GM10847 (cell line): ENCODE results near the gene NEK8.

Experiments
- POLR2A ChIP-seq: IDR thresholded peaks from 2 replicates; pipeline ENCODE4 v1.6.1; 2011; ENCODE audit not compliant: insufficient read length; ENCODE audit errors: extremely low read depth

NEK8 gene

DNA sequence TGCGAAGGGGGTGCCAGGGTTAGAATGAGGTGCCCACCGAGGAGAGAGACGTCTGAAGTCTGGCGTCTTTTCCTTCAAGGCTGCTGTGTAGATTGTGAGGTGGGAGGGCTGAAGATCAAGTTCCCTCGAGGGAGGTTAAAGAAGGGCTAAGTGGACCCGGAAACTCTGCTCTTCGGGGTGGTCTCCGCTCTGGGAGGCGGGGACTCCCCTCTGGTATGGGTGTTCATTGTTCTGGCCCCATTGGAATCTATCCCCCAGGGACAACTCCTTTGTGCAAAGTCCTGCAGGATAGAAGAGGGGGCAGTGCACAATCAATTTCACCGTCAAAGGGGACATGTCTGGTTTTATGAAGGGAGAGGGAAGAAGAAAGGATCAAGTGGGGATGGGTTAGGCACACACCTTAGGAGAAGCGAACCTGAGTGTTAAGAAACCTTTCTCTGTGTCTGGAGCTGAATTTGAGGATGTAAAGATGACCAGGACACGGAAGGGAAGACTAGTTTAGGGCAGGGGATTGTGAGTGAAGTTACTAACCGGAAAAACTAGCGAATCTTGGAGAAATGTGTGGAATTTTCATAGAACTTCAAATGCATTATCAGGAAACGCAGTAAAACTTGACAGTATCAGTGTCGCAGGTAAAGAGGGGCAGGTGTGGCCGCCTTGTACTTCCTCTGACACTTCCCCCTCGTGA, 10.1 kb upstream of the NEK8 start:
- TF ChIP-seq POLR2A = no peak

DNA sequence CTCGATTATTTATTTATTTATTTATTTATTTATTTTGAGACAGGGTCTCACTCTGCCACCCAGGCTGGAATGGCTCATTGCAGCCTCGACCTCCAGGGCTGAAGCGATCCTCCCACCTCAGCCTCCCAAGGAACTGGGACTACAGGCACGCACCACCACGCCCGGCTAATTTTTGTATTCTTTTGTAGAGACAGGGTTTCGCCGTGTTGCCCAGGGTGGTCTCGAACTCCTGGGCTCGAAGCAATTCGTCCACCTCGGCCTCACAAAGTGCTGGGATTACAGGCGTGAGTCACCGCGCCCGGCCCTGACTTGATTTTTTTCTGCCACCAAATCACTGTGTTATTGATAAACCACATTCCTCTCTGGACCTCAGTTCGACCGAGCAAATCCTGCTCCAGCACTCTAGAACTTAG, 9.6 kb upstream of the NEK8 start:
- TF ChIP-seq POLR2A = no peak

DNA sequence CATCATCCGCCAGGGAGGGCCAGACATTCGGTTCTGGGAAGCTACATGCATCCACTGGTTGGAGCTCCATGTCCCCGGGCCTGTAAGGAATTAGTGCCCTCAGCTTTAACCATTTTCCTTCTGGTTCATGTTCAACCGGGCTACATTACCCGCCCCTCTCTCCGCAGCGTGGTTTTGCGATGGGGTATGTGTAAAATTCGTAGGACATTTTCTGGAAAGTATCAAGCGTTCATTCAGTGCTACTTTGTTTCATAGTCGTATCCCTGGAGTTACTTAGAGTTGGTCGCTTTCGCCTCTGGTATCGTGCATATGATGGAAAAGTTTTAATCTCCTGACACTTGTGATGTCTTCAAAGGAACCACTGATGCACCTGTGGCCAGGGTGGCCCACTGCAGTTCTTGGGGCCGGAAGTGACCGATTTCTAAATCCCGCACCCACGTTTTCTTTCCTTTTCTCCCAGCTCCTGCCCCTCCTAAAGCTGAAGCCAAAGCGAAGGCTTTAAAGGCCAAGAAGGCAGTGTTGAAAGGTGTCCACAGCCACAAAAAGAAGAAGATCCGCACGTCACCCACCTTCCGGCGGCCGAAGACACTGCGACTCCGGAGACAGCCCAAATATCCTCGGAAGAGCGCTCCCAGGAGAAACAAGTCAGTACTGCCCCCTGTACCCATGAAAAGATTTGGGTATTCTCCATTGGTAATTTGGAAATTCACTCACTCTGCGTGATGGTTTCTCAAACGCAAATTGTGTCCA, 8.2 kb upstream of the NEK8 start:
- no peak for TF ChIP-seq POLR2A

DNA sequence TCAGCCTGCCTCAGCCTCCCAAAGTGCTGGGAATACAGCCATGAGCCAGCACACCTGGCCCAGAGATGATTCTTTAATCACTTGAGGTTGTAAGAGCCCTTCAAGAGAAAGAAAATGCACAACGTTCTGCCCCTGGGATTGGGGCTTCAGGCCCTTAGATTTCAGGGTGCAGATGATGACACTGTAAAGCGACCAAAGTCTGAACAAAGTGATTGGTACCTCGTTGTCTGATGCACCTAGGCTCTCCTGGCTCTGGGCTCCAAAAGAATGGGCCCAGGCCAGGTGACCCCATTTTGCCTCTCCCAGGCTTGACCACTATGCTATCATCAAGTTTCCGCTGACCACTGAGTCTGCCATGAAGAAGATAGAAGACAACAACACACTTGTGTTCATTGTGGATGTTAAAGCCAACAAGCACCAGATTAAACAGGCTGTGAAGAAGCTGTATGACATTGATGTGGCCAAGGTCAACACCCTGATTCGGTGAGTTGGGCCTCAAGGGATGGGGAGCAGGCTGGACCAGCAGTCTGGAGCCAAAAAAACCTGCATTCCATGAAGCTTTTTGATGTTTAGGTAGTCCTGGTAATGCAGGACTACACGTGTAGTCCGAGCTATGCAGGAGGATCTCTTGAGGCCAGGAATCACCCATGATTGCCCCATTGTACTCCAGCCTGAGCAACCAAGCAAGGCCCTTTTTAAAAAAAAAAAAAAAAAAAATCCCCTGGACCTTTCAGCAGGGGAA, 6.0 kb upstream of the NEK8 start:
- no peak for TF ChIP-seq POLR2A

DNA sequence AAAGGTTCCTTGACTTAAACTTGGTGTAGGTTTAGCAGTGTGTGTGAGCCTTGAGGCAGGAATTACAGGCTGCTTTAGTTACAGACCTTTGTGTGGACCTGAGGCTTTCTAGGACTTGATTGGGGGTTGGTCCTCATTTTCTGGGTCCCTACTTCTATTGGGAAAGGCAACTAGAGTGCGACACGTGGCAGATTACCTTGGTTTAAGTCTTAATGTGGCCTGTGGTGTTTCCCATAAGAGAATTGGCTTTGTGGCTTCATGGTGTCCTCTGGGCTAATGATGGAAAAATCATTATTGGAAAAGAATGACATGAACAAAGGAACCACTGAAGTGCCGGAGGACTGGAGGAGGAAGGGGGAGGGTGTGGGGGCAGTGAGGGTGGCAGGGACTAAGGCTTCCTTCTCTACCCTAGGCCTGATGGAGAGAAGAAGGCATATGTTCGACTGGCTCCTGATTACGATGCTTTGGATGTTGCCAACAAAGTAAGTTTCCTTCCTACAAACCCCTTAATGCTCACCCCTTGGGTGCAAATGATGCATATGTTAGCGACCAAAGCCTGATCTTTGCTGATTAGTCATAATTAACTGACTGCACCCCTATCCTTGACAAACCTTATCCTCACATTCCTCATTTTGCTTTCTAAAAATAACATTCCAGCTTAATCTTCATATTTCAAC, 5.3 kb upstream of the NEK8 start:
- TF ChIP-seq POLR2A = no peak

DNA sequence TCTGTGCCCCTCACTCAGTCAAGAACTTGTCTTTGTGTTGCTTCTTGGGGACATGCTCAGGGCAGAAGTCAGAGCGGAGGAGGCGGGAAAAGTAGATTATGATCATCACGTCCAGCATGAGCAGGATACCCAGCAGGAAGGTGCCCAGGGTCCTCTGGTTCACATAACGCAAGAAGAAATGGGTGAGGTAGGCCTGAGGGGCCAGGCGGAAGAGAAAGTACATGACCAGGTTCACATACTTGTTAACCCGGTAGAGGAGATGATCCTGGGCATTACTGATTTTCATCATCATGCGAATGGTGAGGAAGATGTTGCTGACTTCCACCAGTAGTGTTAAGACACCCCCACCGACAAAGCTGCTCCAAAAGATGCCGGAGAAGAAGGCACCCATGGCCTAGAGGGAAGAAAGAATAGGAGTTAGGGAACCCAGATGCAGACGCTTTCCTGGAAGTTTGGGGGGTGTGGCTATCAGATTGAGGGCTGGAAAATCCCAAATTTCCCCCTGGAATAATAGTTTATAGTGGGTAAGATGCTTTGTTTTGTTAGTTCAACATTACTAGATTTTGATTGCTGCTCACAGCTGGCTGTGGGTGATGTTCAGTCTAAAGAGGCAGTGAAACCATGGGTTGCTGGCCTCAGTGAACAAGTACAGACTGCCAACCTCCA, 4.0 kb upstream of the NEK8 start:
- no peak for TF ChIP-seq POLR2A

DNA sequence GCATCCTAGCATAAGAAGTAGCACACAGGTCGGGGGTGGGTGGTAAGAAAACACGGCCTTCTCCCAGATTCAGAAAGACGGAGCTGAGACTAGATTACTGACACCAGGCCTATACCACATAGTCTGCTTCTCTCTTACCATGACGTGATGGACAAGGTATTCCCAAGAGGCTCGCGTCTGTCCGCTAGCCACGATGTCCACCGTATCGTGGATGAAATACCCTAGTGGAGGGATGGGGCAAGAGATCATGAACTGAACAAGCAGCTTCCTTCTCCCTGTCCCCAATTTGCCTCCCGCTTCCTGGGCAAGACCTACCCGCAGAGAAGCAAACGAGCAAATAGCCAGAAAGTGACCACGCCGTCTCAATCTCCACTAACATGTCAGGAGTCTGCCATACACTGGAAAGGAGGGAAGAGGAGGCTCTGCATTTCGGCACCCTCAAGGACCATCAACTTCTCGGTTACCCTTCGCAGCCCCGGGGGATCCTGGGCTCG, 3.4 kb upstream of the NEK8 start:
- TF ChIP-seq POLR2A = no peak

DNA sequence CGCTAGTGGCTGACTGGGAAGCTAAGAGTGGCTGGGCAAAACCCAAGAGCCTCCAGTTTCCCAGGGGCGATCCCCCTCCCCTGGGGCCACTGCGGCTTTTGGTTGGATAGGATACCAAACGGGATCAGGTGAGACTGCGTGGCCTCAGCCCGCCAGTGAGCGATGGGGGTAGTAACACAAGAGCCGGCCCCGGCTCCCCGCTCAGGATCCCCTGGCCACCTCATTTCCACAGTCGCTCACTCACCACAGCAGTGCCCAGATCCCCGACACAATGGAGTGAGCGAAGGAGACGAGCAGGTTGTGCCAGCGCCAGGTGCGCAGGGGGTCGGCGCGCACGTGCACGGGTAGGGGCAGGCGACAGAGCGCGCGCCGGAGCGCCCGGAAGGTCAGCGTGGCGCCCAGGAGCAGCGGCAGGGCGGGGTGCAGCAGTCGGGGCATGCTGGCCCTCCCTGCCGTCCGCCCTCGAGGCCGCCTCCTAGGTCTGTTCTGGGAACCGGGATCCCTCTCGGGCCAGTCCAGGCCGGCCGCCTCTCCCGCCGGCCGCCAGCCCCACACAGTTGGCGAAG, 2.8 kb upstream of the NEK8 start:
- TF ChIP-seq POLR2A = peak; percentile 24

DNA sequence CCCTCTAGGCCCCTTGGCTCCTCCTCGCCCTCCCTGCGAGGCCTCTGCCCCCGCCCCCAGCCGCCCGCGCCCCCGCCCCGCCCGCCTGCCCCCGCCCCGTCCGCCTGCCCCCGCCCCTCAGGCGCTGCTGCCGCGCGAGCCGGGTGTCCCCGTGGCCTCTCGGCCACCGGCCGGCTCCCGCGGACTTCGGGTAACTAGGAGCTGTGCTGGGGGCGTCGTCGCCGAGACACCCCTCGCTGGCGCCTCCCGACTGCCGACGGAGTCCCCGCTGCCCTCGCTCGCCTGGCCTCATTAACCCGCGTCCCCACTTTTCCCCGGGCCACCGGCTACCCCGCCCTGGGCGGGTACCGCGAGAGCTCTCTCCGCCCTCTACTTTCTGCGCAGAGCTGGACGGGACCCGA, 2.4 kb upstream of the NEK8 start, which contains the start of gene TLCD1:
Gene TLCD1, minus strand, starts transcription at position 8 of the 401 bp plus-strand sequence. CDS start 136 bp downstream, outside the sequence.
- no peak for TF ChIP-seq POLR2A

DNA sequence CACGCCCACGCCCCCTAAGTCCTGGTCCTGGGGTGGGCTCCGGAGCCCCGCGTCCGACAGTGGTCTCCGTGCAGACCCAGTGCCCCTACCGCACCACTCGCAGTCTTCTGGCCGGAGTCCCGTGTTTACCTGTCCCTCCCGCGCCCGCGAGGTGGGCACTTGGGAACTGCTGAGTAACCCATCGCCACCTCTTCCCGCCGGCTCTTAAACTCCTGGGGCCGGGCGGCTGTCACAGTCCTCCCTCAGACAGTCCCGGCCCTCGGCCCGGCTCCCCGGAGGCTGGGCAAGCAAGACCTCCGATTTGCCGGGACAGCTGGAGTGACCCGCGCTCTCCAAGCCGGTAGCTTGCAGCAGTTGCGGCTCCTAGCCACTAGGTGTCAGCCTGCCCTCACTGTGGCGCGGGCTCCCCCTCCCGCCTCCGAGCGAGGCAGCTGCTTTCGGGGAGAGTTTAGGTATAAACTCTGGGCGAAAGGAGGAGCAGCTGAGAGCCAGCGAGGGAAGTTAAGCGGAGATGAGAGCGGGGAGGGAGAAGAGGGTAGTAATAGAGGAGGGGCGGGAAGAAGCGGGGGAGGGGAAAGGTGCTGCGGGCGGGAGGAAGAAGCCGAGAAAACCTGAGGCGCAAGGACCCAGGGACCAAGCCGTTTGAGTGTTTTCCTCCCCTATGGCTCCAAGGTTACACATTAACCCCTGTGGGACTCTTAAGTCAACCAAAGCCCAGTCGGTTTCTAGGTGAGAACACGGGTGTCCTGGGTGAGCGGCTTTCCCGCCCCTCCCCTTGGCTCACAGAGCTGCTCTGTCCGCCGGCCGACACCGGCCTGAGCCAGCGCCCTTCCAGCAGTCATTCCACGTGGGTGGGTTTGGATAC, 1.7 kb upstream of the NEK8 start:
- TF ChIP-seq POLR2A = peak; percentile 48

DNA sequence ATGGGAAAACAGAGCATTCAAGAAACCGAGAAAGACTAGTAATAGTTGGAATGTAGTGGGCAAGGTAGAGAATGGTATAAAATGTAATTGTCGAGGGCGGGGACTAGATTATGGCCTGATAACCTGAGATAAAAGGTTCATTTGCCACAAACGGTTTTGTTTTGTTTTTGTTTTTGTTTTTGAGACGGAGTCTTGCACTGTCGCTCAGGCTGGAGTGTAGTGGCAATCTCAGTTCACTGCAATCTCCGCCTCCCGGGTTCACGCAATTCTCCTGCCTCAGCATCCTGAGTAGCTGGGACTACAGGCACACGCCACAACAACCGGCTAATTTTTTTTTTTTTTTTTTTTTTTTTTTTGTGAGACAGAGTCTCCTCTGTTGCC, 1.4 kb downstream of the NEK8 start:
- no peak for TF ChIP-seq POLR2A

DNA sequence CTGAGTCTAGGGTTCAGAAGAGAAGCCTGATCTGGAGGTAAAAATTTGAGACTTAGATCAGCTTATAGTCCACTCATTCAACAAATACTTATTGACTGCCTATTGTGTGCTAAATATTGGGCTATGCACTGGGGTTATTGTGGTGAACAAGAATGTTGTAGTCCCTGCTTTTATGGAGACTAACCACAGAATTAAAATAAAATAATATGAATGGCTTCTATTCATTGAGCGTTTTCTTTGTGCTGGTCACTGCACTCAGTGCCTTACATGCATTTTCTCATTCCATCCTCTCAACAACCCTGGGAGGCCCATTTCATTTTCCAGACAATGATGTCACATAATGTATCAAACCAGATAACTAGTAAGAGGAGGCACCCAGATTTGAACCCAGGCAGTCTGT, 4.8 kb downstream of the NEK8 start:
- TF ChIP-seq POLR2A = no peak

DNA sequence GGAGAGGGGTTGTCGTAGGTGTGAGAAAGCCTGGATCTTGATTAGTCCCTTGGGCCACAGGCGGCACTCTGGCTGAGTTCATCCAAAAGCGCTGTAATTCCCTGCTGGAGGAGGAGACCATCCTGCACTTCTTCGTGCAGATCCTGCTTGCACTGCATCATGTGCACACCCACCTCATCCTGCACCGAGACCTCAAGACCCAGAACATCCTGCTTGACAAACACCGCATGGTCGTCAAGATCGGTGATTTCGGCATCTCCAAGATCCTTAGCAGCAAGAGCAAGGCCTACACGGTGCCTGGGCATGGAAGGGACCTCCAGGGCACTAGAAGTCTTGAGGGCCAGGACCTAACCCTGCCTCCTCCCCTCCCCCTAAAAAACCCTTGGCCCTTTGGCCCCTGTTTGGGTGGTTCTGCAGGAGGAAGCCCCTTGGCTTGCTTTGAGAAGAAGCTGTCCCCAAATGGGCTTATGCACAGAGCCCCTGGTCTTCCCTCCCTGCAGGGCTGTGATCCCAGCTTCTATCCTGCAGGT, 6.2 kb downstream of the NEK8 start:
- no peak for TF ChIP-seq POLR2A

DNA sequence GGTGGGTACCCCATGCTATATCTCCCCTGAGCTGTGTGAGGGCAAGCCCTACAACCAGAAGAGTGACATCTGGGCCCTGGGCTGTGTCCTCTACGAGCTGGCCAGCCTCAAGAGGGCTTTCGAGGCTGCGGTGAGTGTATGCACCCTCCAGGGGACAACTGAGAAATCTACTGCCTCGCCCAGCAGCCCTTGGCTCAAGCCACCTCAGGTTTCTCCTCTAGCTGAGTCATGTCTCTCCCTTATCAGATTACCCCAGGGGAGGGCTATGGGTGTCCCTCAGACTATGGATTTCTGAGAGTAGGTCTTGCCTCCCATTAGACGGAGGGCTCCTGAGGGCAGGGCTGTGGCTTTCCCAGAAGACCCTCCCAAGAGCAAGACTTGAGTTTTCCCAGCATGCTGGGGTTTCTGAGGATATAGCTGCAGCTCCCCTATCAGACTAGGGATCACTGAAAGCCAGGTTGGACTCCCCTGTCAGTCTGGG, 6.7 kb downstream of the NEK8 start:
- TF ChIP-seq POLR2A = no peak

DNA sequence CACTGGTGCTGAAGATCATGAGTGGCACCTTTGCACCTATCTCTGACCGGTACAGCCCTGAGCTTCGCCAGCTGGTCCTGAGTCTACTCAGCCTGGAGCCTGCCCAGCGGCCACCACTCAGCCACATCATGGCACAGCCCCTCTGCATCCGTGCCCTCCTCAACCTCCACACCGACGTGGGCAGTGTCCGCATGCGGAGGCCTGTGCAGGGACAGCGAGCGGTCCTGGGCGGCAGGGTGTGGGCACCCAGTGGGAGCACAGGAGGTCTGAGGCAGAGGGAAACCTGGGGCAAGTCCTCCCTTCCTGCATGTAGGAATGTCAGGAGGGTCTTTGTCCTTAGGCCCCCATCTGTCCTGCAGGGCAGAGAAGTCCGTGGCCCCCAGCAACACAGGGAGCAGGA, 8.7 kb downstream of the NEK8 start:
- no peak for TF ChIP-seq POLR2A
